OCI-LY7 (cell line): Measurements from ENCODE around the gene PSMG3. TPM values are rescaled to one million over a fixed set of nuclear protein-coding genes. Genes with fewer than 3 reads are reported as not detected.

Source experiments
- BruUV-seq: library from RNA; stranded (reverse); fragments of 400-500 nt; replicated peaks from 2 replicates; lab custom pipeline; 2021; lab: Mats Ljungman, UMichigan
- CTCF ChIA-PET: fragments of 300-600 bp; sonication (Branson Sonifier 250); formaldehyde crosslinking; loops from one replicate; lab custom pipeline; 2022; ENCODE audit warnings: antibody characterized with exemption; ENCODE audit not compliant: unreplicated experiment; lab: Charles Lee
- POLR2A ChIA-PET: fragments of 300-600 bp; sonication (Branson Sonifier 250); formaldehyde crosslinking; loops from one replicate; lab custom pipeline; 2022; ENCODE audit warnings: antibody characterized with exemption; lab: Charles Lee
- DNase-seq: peaks from one replicate; pipeline ENCODE4 v3.0.0-alpha.2; 2015; ENCODE audit warnings: low spot score
- H2AFZ ChIP-seq: fragments of 200-600 bp; sonication (generic), shearing (Covaris generic); 2 replicates; pipeline ENCODE4 v1.6.1; 2014; ENCODE audit warnings: mild to moderate bottlenecking, antibody characterized with exemption, low read length, moderate library complexity
- H3K27ac ChIP-seq: fragments of 200-600 bp; sonication (generic); 2 replicates; pipeline ENCODE4 v1.5.1; 2014; ENCODE audit warnings: mixed run types, low read depth, mild to moderate bottlenecking, moderate library complexity, low read length, inconsistent platforms; ENCODE audit not compliant: poor library complexity, severe bottlenecking
- H3K36me3 ChIP-seq: fragments of 200-600 bp; sonication (generic); 2 replicates; pipeline ENCODE4 v1.6.1; 2014; ENCODE audit warnings: mild to moderate bottlenecking, antibody characterized with exemption, low read length, moderate library complexity, mixed read lengths; ENCODE audit not compliant: insufficient read depth
- H3K4me1 ChIP-seq: fragments of 200-600 bp; sonication (generic); 2 replicates; pipeline ENCODE4 v1.5.1; 2014; ENCODE audit warnings: mild to moderate bottlenecking, low read length; ENCODE audit not compliant: insufficient read depth, poor library complexity, severe bottlenecking
- H3K4me2 ChIP-seq: fragments of 200-600 bp; sonication (generic); 2 replicates; pipeline ENCODE4 v1.6.1; 2014; ENCODE audit warnings: mild to moderate bottlenecking, low read length
- H3K4me3 ChIP-seq: fragments of 200-600 bp; sonication (generic); 2 replicates; pipeline ENCODE4 v1.5.1; 2014; ENCODE audit warnings: mild to moderate bottlenecking, low read depth, low read length; ENCODE audit not compliant: poor library complexity, severe bottlenecking
- H3K79me2 ChIP-seq: fragments of 200-600 bp; sonication (generic); 2 replicates; pipeline ENCODE4 v1.6.1; 2016; ENCODE audit warnings: low read depth, mild to moderate bottlenecking, low read length, moderate library complexity, mixed read lengths; ENCODE audit not compliant: insufficient read depth
- H3K9me2 ChIP-seq: fragments of 200-600 bp; sonication (generic); 2 replicates; pipeline ENCODE4 v1.6.1; 2016; ENCODE audit warnings: mild to moderate bottlenecking, low read length, mixed read lengths; ENCODE audit not compliant: insufficient read depth
- H3K9me3 ChIP-seq: fragments of 200-600 bp; sonication (generic); 2 replicates; pipeline ENCODE4 v1.6.1; 2014; ENCODE audit warnings: mild to moderate bottlenecking, mixed run types, low read length, mixed read lengths
- H4K20me1 ChIP-seq: fragments of 200-600 bp; sonication (generic); 2 replicates; pipeline ENCODE4 v1.6.1; 2014; ENCODE audit warnings: mild to moderate bottlenecking, antibody characterized with exemption, low read length, moderate library complexity, mixed read lengths; ENCODE audit not compliant: insufficient read depth
- EZH2phosphoT487 ChIP-seq: fragments of 200-600 bp; sonication (generic); IDR thresholded peaks from 2 replicates; pipeline ENCODE4 v1.6.1; 2018; ENCODE audit warnings: low read depth, borderline replicate concordance, mild to moderate bottlenecking, mixed run types, antibody characterized with exemption, low read length, moderate library complexity, mixed read lengths
- intact Hi-C: fragments of 100-400 bp; cut with micrococcal nuclease; formaldehyde crosslinking; loops from one replicate; pipeline ENCODE4 v1.10.0; 2022; ENCODE audit not compliant: unreplicated experiment
- total RNA-seq, 2 experiments: library from RNA; depleted of rRNA in 1 of 2; stranded (reverse); fragments of >200 nt in 1 of 2; shearing (Covaris generic) in 1 of 2; gene quantifications; 2 replicates each; pipeline ENCODE4 v1.2.3, GENCODE V29; 2014 to 2022
- TF ChIP-seq, protein P1 (sequence below): fragments of 200-600 bp; sonication (generic); conservative IDR thresholded peaks from 2 replicates; pipeline ENCODE4 v1.5.1; 2014; ENCODE audit warnings: mild to moderate bottlenecking, antibody characterized with exemption, low read length, moderate library complexity, mixed read lengths

The PSMG3 gene
- total RNA-seq, 2 experiments from 2014 or later, result 63.7 to 129 TPM

DNA sequence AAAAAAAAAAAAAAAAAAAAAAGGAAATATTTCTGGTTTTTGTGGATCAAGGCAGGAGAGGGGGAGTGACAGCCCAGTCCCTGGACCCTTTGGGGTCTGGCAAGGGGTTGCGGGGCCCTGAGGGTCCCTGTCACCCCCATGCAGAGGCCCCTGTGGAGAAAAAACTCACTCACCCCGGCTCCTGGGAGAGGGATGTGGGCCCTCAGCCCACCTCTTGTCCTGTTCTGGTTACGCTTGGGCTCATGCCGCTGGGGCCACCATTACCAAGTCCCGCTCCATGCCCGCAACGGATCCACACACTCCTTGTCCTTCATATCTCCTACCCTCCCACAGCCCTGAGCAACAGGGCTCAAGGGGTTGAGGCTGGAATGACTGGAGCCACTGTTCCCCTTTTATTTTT is 12.8 kb downstream of the PSMG3 start:
- Histone ChIP-seq H3K79me2 (no peaks in the 10 kb centered on the region), H3K36me3 (no peaks in the 10 kb centered on the region), H3K4me1 (peaks cover 7% of the 10 kb centered on the region), H2AFZ (no peak overlapping the region), H3K9me2 (no peaks in the 10 kb centered on the region), H3K27ac (no peak overlapping the region), H3K9me3 (no peaks in the 10 kb centered on the region), H3K4me2 (no peak overlapping the region), H3K4me3 (no peak overlapping the region), H4K20me1 (no peaks in the 10 kb centered on the region)
- CTCF ChIA-PET, result no interaction called here
- intact Hi-C loops, result no loop called here
- no TSS peak for BruUV-seq
- POLR2A ChIA-PET, result interaction anchor here (0.6 kb wide), 1 partner anchor 597 kb away, joined by 3 read pairs; no protein-coding TSS in a partner anchor
- TF ChIP-seq, protein P1, sequence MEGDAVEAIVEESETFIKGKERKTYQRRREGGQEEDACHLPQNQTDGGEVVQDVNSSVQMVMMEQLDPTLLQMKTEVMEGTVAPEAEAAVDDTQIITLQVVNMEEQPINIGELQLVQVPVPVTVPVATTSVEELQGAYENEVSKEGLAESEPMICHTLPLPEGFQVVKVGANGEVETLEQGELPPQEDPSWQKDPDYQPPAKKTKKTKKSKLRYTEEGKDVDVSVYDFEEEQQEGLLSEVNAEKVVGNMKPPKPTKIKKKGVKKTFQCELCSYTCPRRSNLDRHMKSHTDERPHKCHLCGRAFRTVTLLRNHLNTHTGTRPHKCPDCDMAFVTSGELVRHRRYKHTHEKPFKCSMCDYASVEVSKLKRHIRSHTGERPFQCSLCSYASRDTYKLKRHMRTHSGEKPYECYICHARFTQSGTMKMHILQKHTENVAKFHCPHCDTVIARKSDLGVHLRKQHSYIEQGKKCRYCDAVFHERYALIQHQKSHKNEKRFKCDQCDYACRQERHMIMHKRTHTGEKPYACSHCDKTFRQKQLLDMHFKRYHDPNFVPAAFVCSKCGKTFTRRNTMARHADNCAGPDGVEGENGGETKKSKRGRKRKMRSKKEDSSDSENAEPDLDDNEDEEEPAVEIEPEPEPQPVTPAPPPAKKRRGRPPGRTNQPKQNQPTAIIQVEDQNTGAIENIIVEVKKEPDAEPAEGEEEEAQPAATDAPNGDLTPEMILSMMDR, result no peak
- no peak for TF ChIP-seq EZH2phosphoT487
- no peak for DNase-seq

DNA sequence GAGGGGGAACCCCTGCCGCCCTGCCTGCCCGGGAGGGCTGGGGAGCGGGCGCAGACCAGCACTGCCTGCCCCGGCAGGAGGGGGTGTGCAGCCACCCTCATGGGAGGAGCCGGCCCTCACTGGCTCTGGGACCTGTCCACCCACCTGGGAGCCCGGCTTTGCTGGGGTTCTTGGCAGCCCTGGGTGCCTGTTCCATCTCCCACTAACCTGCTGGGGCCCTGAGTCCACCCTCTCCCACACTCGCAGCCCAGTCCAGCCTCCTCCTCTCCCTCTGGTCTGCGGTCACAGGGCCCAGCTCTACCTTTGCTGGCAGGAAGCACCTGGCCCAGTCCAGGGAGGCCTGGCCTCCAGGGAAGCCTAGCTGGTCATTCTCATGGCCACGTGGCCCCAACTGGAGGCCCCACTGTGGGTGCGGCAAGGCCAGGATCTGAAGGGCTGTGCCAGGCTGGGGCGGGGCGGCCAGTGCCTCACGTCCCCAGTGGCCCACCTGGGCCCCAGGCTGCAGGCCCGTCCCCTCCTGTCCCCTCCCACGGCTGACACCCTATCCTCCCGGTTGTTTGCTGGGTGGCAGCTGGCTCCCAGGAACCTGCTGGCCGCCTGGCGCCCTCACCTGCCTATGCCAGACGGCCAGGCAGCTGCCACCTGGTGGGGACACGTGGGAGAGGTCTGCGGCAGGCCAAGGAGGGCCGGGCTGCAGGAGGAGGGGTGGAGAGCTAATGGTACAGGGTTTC is 13.9 kb downstream of the PSMG3 start, which contains the start of gene TMEM184A:
TMEM184A (minus strand) TSS at position 393 of the 731 bp plus-strand sequence. CDS start 721 bp downstream, outside the sequence.
- Histone ChIP-seq H4K20me1 (no peaks in the 10 kb centered on the region), H3K4me1 (peaks cover 7% of the 10 kb centered on the region), H3K79me2 (no peaks in the 10 kb centered on the region), H3K4me2 (no peak within 1 kb of the TSS), H3K9me3 (no peaks in the 10 kb centered on the region), H3K4me3 (no peak within 1 kb of the TSS), H3K27ac (no peak within 1 kb of the TSS), H3K36me3 (no peaks in the 10 kb centered on the region), H2AFZ (no peak within 1 kb of the TSS), H3K9me2 (no peaks in the 10 kb centered on the region)
- no TSS peak for BruUV-seq
- TF ChIP-seq EZH2phosphoT487, result no peak
- TF ChIP-seq, protein P1, result peak; percentile 73
- ChIA-PET POLR2A (interaction anchor here (0.5 to 0.6 kb wide), 2 partner anchors 19 to 598 kb away, joined by 3 to 4 read pairs; no protein-coding TSS in a partner anchor), CTCF (no interaction called here)
- peak; percentile 75 for DNase-seq
- intact Hi-C loops, result no loop called here
